BE2C (cell line): ENCODE data around the gene CCDC9.

Experiments
- DNase-seq: peaks from one replicate; pipeline ENCODE4 v3.0.0-alpha.2; 2020
- H3K27me3 ChIP-seq: fragments of 250-450 bp; sonication (Bioruptor Pico); 2 replicates; pipeline ENCODE4 v1.5.1; 2020; ENCODE audit warnings: mild to moderate bottlenecking
- H3K36me3 ChIP-seq: fragments of 250-450 bp; sonication (Bioruptor Pico); 2 replicates; pipeline ENCODE4 v1.5.1; 2020; ENCODE audit warnings: mild to moderate bottlenecking
- H3K4me1 ChIP-seq: fragments of 250-450 bp; sonication (Bioruptor Pico); 2 replicates; pipeline ENCODE4 v1.5.1; 2020
- H3K4me3 ChIP-seq: 2 replicates; pipeline ENCODE4 v1.5.1; 2011; ENCODE audit warnings: low read depth, low read length
- H3K9me3 ChIP-seq: fragments of 250-450 bp; sonication (Bioruptor Pico); 2 replicates; pipeline ENCODE4 v1.5.1; 2020
- CTCF ChIP-seq: IDR thresholded peaks from 2 replicates; pipeline ENCODE4 v1.5.1; 2012; ENCODE audit warnings: mild to moderate bottlenecking, low read depth, low read length

The CCDC9 gene

DNA sequence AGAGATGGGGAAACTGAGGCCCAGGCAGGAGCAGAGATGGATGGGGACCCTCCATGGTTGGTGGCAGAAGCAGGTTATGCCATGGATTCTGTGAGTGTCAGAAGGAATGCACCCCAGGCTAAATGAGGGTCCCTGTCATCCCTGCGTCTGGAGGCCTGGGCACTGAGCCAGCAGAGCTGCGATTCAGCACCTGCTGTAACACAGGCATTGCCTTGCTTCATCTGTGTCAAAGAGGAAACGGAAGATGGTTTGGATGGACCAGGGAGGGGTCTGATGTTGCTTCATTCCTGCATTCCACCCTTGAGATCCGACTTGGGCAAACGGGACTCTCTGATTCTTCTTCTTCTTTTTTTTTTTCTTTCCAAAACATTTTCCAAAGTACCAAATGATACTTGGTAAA, 54.5 kb downstream of the CCDC9 start:
- no peak for TF ChIP-seq CTCF
- Histone ChIP-seq H3K36me3 (no peaks in the 10 kb centered on the region), H3K4me1 (no peaks in the 10 kb centered on the region), H3K9me3 (no peaks in the 10 kb centered on the region; the same call in 1 of the 2 replicates), H3K27me3 (peaks cover 16% of the 10 kb centered on the region), H3K4me3 (no peak overlapping the region; the same call in 1 of the 2 replicates)
- peak; percentile 84 for DNase-seq

- Histone ChIP-seq H3K36me3 (no peaks in the 10 kb centered on the region), H3K4me1 (no peaks in the 10 kb centered on the region), H3K4me3 (no peak overlapping the region), H3K9me3 (no peaks in the 10 kb centered on the region; the same call in 1 of the 2 replicates), H3K27me3 (peaks cover 16% of the 10 kb centered on the region)
- DNase-seq, result no peak
- TF ChIP-seq CTCF, result no peak
These were observed 56.2 kb downstream of the CCDC9 start for GRCh38 chr19:47312366-47313006.

DNA sequence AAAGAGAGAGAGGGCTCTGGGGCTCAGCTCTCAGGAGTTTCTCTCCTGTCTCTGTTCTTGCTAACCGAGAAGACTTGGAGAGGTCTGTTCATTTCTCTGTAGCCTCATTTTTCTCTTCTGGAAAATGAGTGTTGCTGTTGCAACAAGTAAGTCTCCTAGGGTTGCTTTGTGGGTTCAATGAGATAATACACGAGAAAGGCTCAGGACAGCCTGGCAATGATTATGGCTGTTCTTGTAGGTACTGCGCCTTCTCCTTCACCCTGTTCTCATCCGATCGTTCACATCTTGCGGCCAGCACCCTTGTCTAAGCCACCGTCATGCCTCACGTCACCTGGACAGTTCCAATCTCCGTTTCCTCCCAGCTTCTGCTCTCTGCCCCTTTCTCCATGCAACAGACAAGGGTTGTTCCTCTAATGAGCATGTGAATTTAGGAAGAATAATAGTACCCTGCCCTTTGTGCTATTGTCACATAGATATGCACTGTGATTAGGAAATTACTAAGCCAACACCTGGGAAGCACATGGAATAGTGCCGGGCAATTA, 57.5 kb downstream of the CCDC9 start:
- no peak for DNase-seq
- Histone ChIP-seq H3K4me1 (no peaks in the 10 kb centered on the region), H3K4me3 (no peak overlapping the region), H3K36me3 (no peaks in the 10 kb centered on the region), H3K27me3 (peaks cover 15% of the 10 kb centered on the region), H3K9me3 (no peaks in the 10 kb centered on the region; the same call in 1 of the 2 replicates)
- TF ChIP-seq CTCF, result no peak

DNA sequence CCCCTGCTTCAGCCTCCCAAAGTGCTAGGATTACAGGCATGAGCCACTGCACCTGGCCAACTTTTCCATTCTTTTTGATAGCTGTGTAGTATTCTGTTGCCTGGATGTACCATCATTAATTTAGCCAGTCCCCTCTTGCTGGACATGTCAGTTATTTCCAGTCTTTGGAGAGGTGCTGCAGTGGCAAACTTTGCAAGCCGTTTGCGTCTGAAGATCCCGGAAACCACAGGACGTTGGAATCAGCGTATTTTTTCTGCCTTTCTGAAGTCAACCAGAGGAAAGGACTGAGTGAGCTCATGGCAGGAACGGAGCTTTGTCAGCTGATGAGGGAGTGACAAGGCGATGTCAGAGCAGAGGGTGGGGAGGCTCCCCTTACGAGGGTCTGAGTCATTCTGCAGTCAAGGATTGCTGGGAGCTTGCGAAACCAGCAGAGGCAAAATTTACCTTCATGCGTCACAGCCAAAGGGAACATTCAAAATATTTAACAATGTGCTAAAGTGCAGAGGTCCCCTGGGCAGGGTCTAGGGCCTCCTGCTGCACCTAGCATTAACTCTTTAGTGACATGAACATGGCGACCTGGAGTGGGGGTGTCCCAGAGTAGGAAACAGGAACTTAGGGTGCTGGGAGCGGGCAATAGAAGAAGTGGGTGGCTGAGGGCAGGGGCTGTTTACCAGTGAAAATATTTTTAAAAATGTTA, 58.9 kb downstream of the CCDC9 start:
- Histone ChIP-seq H3K27me3 (peaks cover 7% of the 10 kb centered on the region; the same call in 1 of the 2 replicates), H3K4me3 (no peak overlapping the region), H3K4me1 (no peaks in the 10 kb centered on the region), H3K9me3 (no peaks in the 10 kb centered on the region; the same call in 1 of the 2 replicates), H3K36me3 (no peaks in the 10 kb centered on the region)
- TF ChIP-seq CTCF, result no peak
- no peak for DNase-seq

GRCh38 chr19:47316513-47316912, 60.2 kb downstream of the CCDC9 start:
- Histone ChIP-seq H3K4me1 (no peaks in the 10 kb centered on the region), H3K27me3 (peaks cover 3% of the 10 kb centered on the region; the same call in 1 of the 2 replicates), H3K36me3 (no peaks in the 10 kb centered on the region), H3K4me3 (no peak overlapping the region), H3K9me3 (no peaks in the 10 kb centered on the region; the same call in 1 of the 2 replicates)
- no peak for TF ChIP-seq CTCF
- DNase-seq, result no peak
